Testis (tissue), 3 donors: ENCODE measurements around the gene TIMP2. TPM values are rescaled to one million over a fixed set of nuclear protein-coding genes. Genes with fewer than 3 reads are reported as not detected.
"Not testable (repeated sequence)": the region's sequence is repeated elsewhere in the genome, so short reads cannot be mapped to it uniquely, and the experiment has no call there.

Source experiments
- DNase-seq: peaks from one replicate; pipeline ENCODE4 v3.0.0-alpha.2; 2019
- H3K27ac ChIP-seq, 2 donors: fragments of 200-600 bp; sonication (generic); one replicate each; pipeline ENCODE4 v1.5.1; 2019
- H3K27me3 ChIP-seq: fragments of 200-600 bp; sonication (generic); one replicate; pipeline ENCODE4 v1.5.1; 2019
- H3K36me3 ChIP-seq: fragments of 200-600 bp; sonication (generic); one replicate; pipeline ENCODE4 v1.5.1; 2017; ENCODE audit warnings: low read depth; ENCODE audit errors: missing control alignments
- H3K4me1 ChIP-seq: fragments of 200-600 bp; sonication (generic); one replicate; pipeline ENCODE4 v1.5.1; 2019
- H3K4me3 ChIP-seq, 2 donors: fragments of 200-600 bp; sonication (generic); one replicate each; pipeline ENCODE4 v1.5.1; 2017 to 2019
- H3K9me3 ChIP-seq: fragments of 200-600 bp; sonication (generic); one replicate; pipeline ENCODE4 v1.5.1; 2017
- POLR2A ChIP-seq: fragments of 450-650 bp; IDR thresholded peaks from one replicate; pipeline ENCODE4 v1.6.1; 2017; ENCODE audit warnings: antibody characterized with exemption, mild to moderate bottlenecking, moderate library complexity
- WGBS, 2 donors: methylation state at CpG; one replicate each; pipeline ENCODE4 v1.1.5; 2018; 5-methylcytosine and 5-hydroxymethylcytosine counted together
- intact Hi-C: fragments of 100-400 bp; cut with DNase I; formaldehyde crosslinking; loops from one replicate; pipeline ENCODE4 v1.15.1; 2023; ENCODE audit warnings: low total_unique reads
- polyA plus RNA-seq: library from polyadenylated mRNA; stranded (reverse); fragments of 350-450 nt; fragmentation: Illumina TruSeq; extraction: RNeasy Lipid Tissue Mini Kit (QIAGEN cat#74804); gene quantifications from one replicate; pipeline ENCODE4 v1.2.3, GENCODE V29; 2014; ENCODE audit warnings: low read depth, low replicate concordance; ENCODE audit not compliant: insufficient read depth
- total RNA-seq, 2 donors: library from RNA; depleted of rRNA; stranded (reverse); fragments of >200 nt; gene quantifications; one replicate each; pipeline ENCODE4 v1.2.3, GENCODE V29; 2016
- TF ChIP-seq, protein P1 (sequence below), 3 experiments: fragments of 450-650 bp in 2 of 3; fragments of 200-600 bp in 1 of 3; sonication (generic) in 1 of 3; IDR thresholded peaks; one replicate each; pipeline ENCODE4 v1.5.1; 2016 to 2019; ENCODE audit warnings: antibody characterized with exemption in 3 of 3, mild to moderate bottlenecking in 2 of 3, moderate library complexity in 1 of 3

The TIMP2 gene
- total and polyA plus RNA-seq, 3 donors from 2014 or later: 262 to 482 (median 465) TPM

- intact Hi-C loops: no loop called here
- Histone ChIP-seq H3K4me3 (no peak overlapping the region), H3K27ac (peak overlapping the region in 1 of 2 donors; percentile 76), H3K27me3 (no peaks in the 10 kb centered on the region), H3K9me3 (no peaks in the 10 kb centered on the region), H3K36me3 (no peaks in the 10 kb centered on the region), H3K4me1 (peaks cover 29% of the 10 kb centered on the region)
- TF ChIP-seq POLR2A: no peak
- TF ChIP-seq, protein P1, sequence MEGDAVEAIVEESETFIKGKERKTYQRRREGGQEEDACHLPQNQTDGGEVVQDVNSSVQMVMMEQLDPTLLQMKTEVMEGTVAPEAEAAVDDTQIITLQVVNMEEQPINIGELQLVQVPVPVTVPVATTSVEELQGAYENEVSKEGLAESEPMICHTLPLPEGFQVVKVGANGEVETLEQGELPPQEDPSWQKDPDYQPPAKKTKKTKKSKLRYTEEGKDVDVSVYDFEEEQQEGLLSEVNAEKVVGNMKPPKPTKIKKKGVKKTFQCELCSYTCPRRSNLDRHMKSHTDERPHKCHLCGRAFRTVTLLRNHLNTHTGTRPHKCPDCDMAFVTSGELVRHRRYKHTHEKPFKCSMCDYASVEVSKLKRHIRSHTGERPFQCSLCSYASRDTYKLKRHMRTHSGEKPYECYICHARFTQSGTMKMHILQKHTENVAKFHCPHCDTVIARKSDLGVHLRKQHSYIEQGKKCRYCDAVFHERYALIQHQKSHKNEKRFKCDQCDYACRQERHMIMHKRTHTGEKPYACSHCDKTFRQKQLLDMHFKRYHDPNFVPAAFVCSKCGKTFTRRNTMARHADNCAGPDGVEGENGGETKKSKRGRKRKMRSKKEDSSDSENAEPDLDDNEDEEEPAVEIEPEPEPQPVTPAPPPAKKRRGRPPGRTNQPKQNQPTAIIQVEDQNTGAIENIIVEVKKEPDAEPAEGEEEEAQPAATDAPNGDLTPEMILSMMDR (IDR thresholded peaks at IDR 0.05): no peak
- WGBS, 2 donors: 86 to 87% methylated on average over 6 of the region's 6 CpGs
- DNase-seq: no peak
Measured at GRCh38 chr17:78872486-78872885, 52.7 kb downstream of the TIMP2 start.

GRCh38 chr17:78870621-78871020, 54.6 kb downstream of the TIMP2 start:
- Histone ChIP-seq H3K4me1 (peaks cover 29% of the 10 kb centered on the region), H3K27me3 (no peaks in the 10 kb centered on the region), H3K27ac (no peak overlapping the region), H3K9me3 (no peaks in the 10 kb centered on the region), H3K4me3 (no peak overlapping the region), H3K36me3 (no peaks in the 10 kb centered on the region)
- 52 to 65% methylated on average over 15 of the region's 15 CpGs for WGBS, 2 donors
- TF ChIP-seq, protein P1 (IDR thresholded peaks at IDR 0.05): no peak
- no peak for TF ChIP-seq POLR2A
- intact Hi-C loops: no loop called here
- DNase-seq: no peak

GRCh38 chr17:78868391-78868790, 56.8 kb downstream of the TIMP2 start:
- no peak for DNase-seq
- no peaks in the 10 kb centered on the region for H3K36me3 ChIP-seq
- intact Hi-C loops: loop anchor here (5.0 kb wide), 1 partner anchor 99 kb away; no protein-coding TSS in a partner anchor
- no peak for TF ChIP-seq POLR2A
- TF ChIP-seq, protein P1 (IDR thresholded peaks at IDR 0.05): no peak
- no peaks in the 10 kb centered on the region for H3K9me3 ChIP-seq
- H3K27me3 ChIP-seq: no peaks in the 10 kb centered on the region
- peaks cover 10% of the 10 kb centered on the region for H3K4me1 ChIP-seq
- WGBS, 2 donors: 79% methylated on average over 7 of the region's 7 CpGs
- H3K4me3 ChIP-seq: no peak overlapping the region
- H3K27ac ChIP-seq: no peak overlapping the region

DNA sequence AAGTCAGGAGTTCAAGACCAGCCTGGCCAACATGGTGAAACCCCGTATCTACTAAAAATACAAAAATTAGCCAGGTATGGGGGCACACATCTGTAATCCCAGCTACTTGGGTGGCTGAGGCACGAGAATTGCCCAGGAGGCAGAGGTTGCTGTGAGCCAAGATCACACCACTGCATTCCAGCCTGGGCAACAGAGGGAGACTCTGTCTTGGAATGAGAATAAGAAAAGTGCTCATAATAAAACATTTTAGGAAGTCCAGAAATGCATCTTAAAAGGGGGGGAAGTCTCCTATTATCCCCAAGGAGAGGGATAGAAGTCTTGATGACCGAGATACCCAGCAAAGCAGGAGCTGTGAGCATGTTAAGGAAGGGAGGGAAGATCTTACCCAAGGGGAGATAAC, 58.1 kb downstream of the TIMP2 start:
- not testable (repeated sequence) for DNase-seq, H3K27ac ChIP-seq, H3K27me3 ChIP-seq, H3K4me1 ChIP-seq, H3K36me3 ChIP-seq, H3K4me3 ChIP-seq, H3K9me3 ChIP-seq
- WGBS, 2 donors: 81% methylated on average over 3 of the region's 3 CpGs
- intact Hi-C loops: loop anchor here (5.0 kb wide), 1 partner anchor 100 kb away; no protein-coding TSS in a partner anchor

DNA sequence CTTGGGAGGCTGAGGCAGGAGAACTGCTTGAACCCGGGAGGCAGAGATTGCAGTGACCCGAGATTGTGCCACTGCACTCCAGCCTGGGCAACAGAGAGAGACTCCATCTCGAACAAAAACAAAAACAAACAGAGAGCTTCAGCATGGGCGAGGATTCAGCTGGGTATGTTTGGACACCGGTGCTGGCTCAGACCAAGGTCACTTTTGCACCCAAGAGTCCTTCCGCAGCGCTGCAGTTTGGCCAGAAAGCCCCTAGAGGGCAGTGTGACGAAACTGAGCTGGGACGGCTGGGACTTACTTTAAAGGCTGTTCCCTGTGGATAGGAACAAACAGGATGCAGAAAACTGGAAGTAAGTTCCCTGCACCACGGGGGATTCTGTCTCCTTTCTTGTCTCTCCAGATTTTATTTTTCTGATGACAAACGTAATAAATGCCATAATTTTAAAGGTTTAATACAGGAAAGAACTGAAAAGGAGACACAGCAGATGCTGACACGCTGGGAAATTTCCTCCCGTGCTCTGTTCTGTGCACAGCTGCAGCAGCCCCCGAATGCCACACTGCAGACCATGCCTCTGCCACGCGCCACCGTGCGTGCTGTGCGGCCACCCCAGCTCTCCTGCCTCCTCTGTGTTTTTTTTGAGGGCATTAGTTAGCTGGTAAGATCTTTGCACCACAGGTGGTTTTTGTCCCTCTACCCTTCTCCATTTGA, 59.4 kb downstream of the TIMP2 start:
- Histone ChIP-seq H3K4me3 (no peak overlapping the region), H3K9me3 (no peaks in the 10 kb centered on the region), H3K4me1 (peaks cover 12% of the 10 kb centered on the region), H3K27ac (peak overlapping the region in 1 of 2 donors; percentile 16), H3K36me3 (no peaks in the 10 kb centered on the region), H3K27me3 (no peaks in the 10 kb centered on the region)
- 27 to 49% methylated on average over 18 to 19 of the region's 19 CpGs for WGBS, 2 donors
- intact Hi-C loops: loop anchor here (5.0 kb wide), 1 partner anchor 101 kb away; no protein-coding TSS in a partner anchor
- peak; percentile 90 for DNase-seq
- TF ChIP-seq, protein P1 (IDR thresholded peaks at IDR 0.05): peak; percentile 75 to 90 (median 86)
- no peak for TF ChIP-seq POLR2A
